ENCODE data around the gene GNAO1. TPM values are rescaled to one million over a fixed set of nuclear protein-coding genes. Genes with fewer than 3 reads are reported as not detected.

GNAO1 gene
- total and polyA plus RNA-seq, 9 of the 15 experiments (the other 6 are each of a cell fraction or from before 2014, with no cell fraction given): 0.07 to 0.42 (median 0.08) TPM; not detected in 5

DNA sequence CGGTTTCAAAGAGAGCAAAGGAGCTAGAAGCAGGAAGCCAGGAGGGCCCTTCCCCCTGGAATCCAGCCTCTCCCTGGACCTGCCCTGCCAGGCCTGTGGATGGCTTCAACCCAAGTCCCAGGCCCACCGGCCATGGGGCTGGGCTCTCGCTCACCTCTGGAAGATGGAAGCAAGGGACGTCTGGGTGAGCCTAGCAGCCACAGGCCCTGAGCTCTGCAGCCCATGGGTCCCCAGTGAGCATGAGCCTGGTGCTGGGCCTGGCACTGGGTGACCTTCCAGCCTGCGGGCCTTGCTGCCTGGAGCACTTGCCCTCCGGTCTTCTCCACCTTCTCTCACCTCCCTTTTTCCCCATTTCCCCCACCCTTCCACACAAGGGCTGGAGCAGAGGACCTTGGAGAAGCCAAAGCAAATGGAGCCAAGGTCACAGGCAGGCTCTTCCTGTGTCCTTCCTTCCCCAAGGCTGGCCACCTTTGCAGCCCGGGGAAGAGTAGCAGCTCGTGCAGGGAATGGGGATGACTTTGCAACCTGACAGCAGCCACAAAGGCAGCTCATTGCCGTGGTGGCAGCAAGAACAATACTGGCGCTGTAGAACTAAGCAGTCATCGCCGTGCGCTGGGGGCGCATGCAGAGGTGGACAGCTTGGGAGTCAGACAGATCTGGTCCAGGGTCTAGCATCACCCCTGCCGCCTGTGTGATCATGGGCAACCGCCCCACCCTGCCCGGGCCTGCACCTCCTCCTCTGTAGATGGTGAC lies 147.5 kb downstream of the GNAO1 start:
- Histone ChIP-seq H3K4me2 (ENCODE audit: insufficient read depth, low read length) (no peak overlapping the region), H3K27me3 (ENCODE audit: control insufficient read depth in 2 of 2, insufficient read depth in 2 of 2, low read length in 2 of 2) (peaks cover 16 to 76% of the 10 kb centered on the region in 2 experiments; a peak in 4 of 5 replicates), H3K79me2 (ENCODE audit: control insufficient read depth, insufficient read depth, low read length) (no peaks in the 10 kb centered on the region), H2AFZ (ENCODE audit: low read depth, low read length) (no peak overlapping the region), H3K9me1 (ENCODE audit: control insufficient read depth, insufficient read depth, low read length) (peaks cover 3% of the 10 kb centered on the region), H4K20me1 (replicated peaks; ENCODE audit: control insufficient read depth, insufficient read depth, low read length) (peaks cover 31% of the 10 kb centered on the region), H3K4me1 (replicated peaks in 1 of 2; ENCODE audit: control insufficient read depth in 2 of 2, insufficient read depth in 2 of 2, low read length in 2 of 2) (peaks cover 0 to 33% of the 10 kb centered on the region in 2 experiments; a peak in 2 of 5 replicates), H3K27ac (ENCODE audit: extremely low read depth, low read depth, low read length) (no peak overlapping the region), H3K4me3 (no peak overlapping the region), H3K9me3 (replicated peaks; ENCODE audit: control insufficient read depth, insufficient read depth, low read depth, low read length) (no peaks in the 10 kb centered on the region), H3K36me3 (ENCODE audit: control insufficient read depth, insufficient read depth, low read length) (no peaks in the 10 kb centered on the region), H3K9ac (ENCODE audit: insufficient read depth in 1 of 2, low read depth in 2 of 2, low read length in 2 of 2) (no peak overlapping the region)
- DNase-seq (ENCODE audit: extremely low read depth in 1 of 4, low spot score in 3 of 4): no peak
- FAIRE-seq: no peak
- WGBS (ENCODE audit: insufficient coverage, low coverage, missing lambda C conversion rate): 11% methylated on average over 14 of the region's 17 CpGs
- ATAC-seq: no peak; the same call in 1 of the 3 replicates
- CTCF ChIA-PET (ENCODE audit: low intra/inter-chr PET ratio): no interaction called here
- TF ChIP-seq SNRNP70 (optimal IDR thresholded peaks at IDR 0.05; ENCODE audit: low read depth, low read length): no peak
- TF ChIP-seq IFI16 (CRISPR knock-in tag; IDR thresholded peaks at IDR 0.05): no peak
- no peak for TF ChIP-seq NBN (IDR thresholded peaks at IDR 0.05; ENCODE audit: low read depth)
- no peak for TF ChIP-seq NFE2L1 (tag; IDR thresholded peaks at IDR 0.05; ENCODE audit: borderline replicate concordance, low read depth)
- no peak for TF ChIP-seq MEIS2 (IDR thresholded peaks at IDR 0.05; ENCODE audit: partially characterized antibody)
- no peak for TF ChIP-seq MBD2 (IDR thresholded peaks at IDR 0.05; ENCODE audit: borderline replicate concordance, low read depth)
- TF ChIP-seq BHLHE40 (IDR thresholded peaks at IDR 0.05; ENCODE audit: low read length): no peak
- TF ChIP-seq NR4A1 (CRISPR knock-in tag; IDR thresholded peaks at IDR 0.05): no peak
- no peak for TF ChIP-seq NR4A1 (tag; IDR thresholded peaks at IDR 0.05)
- TF ChIP-seq ZKSCAN8 (CRISPR knock-in tag; IDR thresholded peaks at IDR 0.05): no peak
- TF ChIP-seq, protein P1, sequence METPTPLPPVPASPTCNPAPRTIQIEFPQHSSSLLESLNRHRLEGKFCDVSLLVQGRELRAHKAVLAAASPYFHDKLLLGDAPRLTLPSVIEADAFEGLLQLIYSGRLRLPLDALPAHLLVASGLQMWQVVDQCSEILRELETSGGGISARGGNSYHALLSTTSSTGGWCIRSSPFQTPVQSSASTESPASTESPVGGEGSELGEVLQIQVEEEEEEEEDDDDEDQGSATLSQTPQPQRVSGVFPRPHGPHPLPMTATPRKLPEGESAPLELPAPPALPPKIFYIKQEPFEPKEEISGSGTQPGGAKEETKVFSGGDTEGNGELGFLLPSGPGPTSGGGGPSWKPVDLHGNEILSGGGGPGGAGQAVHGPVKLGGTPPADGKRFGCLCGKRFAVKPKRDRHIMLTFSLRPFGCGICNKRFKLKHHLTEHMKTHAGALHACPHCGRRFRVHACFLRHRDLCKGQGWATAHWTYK (CRISPR knock-in tag; IDR thresholded peaks at IDR 0.05): no peak
- no TSS peak for BruUV-seq (replicated peaks)
- intact Hi-C loops (cut with micrococcal nuclease): no loop called here
- POLR2A ChIA-PET: interaction anchor here (0.8 to 1.6 kb wide), 4 partner anchors 17 to 37 kb away, joined by 3 to 6 read pairs (median 4); no protein-coding TSS in a partner anchor
- in situ Hi-C loops (cut with MboI): no loop called here
